GM12892 (cell line): ENCODE measurements around the gene CDC14B. TPM values are rescaled to one million over a fixed set of nuclear protein-coding genes. Genes with fewer than 3 reads are reported as not detected.
"Not testable (repeated sequence)": the region's sequence is repeated elsewhere in the genome, so short reads cannot be mapped to it uniquely, and the experiment has no call there.

ENCODE experiments used
- DNase-seq: peaks from one replicate; pipeline ENCODE4 v3.0.0; 2011; ENCODE audit not compliant: insufficient read length
- FAIRE-seq: peaks from 2 replicates; lab custom pipeline; 2011; peaks lifted over from hg19 to GRCh38; lab: Jason Lieb, UNC
- POLR2A ChIP-seq: IDR thresholded peaks from 2 replicates; pipeline ENCODE4 v1.6.1; 2011; ENCODE audit warnings: low read depth, low read length, control low read depth
- POLR2AphosphoS5 ChIP-seq: IDR thresholded peaks from 2 replicates; pipeline ENCODE4 v1.6.1; 2011; ENCODE audit warnings: low read depth, low read length, control low read depth
- TAF1 ChIP-seq: IDR thresholded peaks from 2 replicates; pipeline ENCODE4 v1.6.1; 2011; ENCODE audit warnings: low read depth, mild to moderate bottlenecking, control low read depth, low read length, borderline replicate concordance
- polyA plus RNA-seq: library from polyadenylated mRNA; unstranded; fragments of >200 nt; gene quantifications from one replicate; pipeline ENCODE4 v1.2.1, GENCODE V29; 2012; ENCODE audit warnings: missing spikeins, inconsistent platforms; ENCODE audit not compliant: missing spikeins

The CDC14B gene
- 0.74 TPM for polyA plus RNA-seq

GRCh38 chr9:96619491-96620180 lies at the start of gene CDC14B:
Gene CDC14B, minus strand, starts transcription at chr9:96619843. Its CDS starts 465 bp downstream, at chr9:96619378.
- peak; percentile 24 for DNase-seq
- TF ChIP-seq TAF1, result no peak
- no peak for TF ChIP-seq POLR2AphosphoS5
- no peak for TF ChIP-seq POLR2A
- no peak for FAIRE-seq

GRCh38 chr9:96668868-96669534 lies 49.4 kb upstream of the CDC14B start:
- FAIRE-seq, result no peak
- DNase-seq, result no peak
- no peak for TF ChIP-seq POLR2AphosphoS5
- no peak for TF ChIP-seq TAF1
- no peak for TF ChIP-seq POLR2A

- FAIRE-seq, result no peak
These were observed 47.7 kb upstream of the CDC14B start for GRCh38 chr9:96667363-96667728.

GRCh38 chr9:96666653-96667362 lies 47.2 kb upstream of the CDC14B start:
- FAIRE-seq, DNase-seq: not testable (repeated sequence)

More at GRCh38 chr9:96667363-96667728, 47.7 kb upstream of the CDC14B start:
- no peak for DNase-seq
- no peak for TF ChIP-seq TAF1
- TF ChIP-seq POLR2A, result no peak
- no peak for TF ChIP-seq POLR2AphosphoS5

- no peak for TF ChIP-seq POLR2A
- no peak for TF ChIP-seq TAF1
- no peak for TF ChIP-seq POLR2AphosphoS5
- no peak for FAIRE-seq
- no peak for DNase-seq
These were observed 46.1 kb upstream of the CDC14B start for GRCh38 chr9:96665789-96666188.

GRCh38 chr9:96663506-96664120 lies 44.0 kb upstream of the CDC14B start:
- FAIRE-seq (no peak), DNase-seq (no peak)
- TF ChIP-seq POLR2A, result no peak
- TF ChIP-seq TAF1, result no peak

GRCh38 chr9:96661711-96662110 lies 42.1 kb upstream of the CDC14B start:
- no peak for TF ChIP-seq POLR2AphosphoS5
- TF ChIP-seq POLR2A, result no peak
- TF ChIP-seq TAF1, result no peak
- FAIRE-seq (no peak), DNase-seq (no peak)

- no peak for DNase-seq
- FAIRE-seq, result no peak
- no peak for TF ChIP-seq POLR2A
- no peak for TF ChIP-seq POLR2AphosphoS5
- TF ChIP-seq TAF1, result no peak
These were observed 41.1 kb upstream of the CDC14B start for GRCh38 chr9:96660692-96661248.

GRCh38 chr9:96655198-96655851 lies 35.7 kb upstream of the CDC14B start, which contains the start of gene PRXL2C:
Gene PRXL2C, minus strand, starts transcription at chr9:96655317. Its CDS starts 36 bp downstream, at chr9:96655281.
- FAIRE-seq, result no peak
- TF ChIP-seq POLR2A (no peak), TAF1 (no peak), POLR2AphosphoS5 (no peak)

GRCh38 chr9:96654450-96655197 lies 35.0 kb upstream of the CDC14B start:
- peak; percentile 37 for DNase-seq
- TF ChIP-seq TAF1 (no peak), POLR2AphosphoS5 (no peak), POLR2A (no peak)
- no peak for FAIRE-seq

More at GRCh38 chr9:96655198-96655851, 35.7 kb upstream of the CDC14B start, which contains the start of gene PRXL2C:
- peak; percentile 34 for DNase-seq

- DNase-seq, result no peak
These were observed 32.0 kb upstream of the CDC14B start for GRCh38 chr9:96651626-96652025.

More at GRCh38 chr9:96651626-96652025, 32.0 kb upstream of the CDC14B start:
- no peak for FAIRE-seq
- TF ChIP-seq POLR2A, result no peak
- no peak for TF ChIP-seq TAF1
- TF ChIP-seq POLR2AphosphoS5, result no peak
